ENCODE results near the gene ASCL2. TPM values are rescaled to one million over a fixed set of nuclear protein-coding genes. Genes with fewer than 3 reads are reported as not detected.

The ASCL2 gene
- polyA plus RNA-seq, 1 donor: 15.8 TPM

- DNase-seq: no peak
- 67% methylated on average over 1 of the region's 5 CpGs for WGBS (ENCODE audit: insufficient coverage, low lambda C conversion rate)
- Histone ChIP-seq H3K4me3 (ENCODE audit: low read length) (no peak overlapping the region), H3K9me3 (ENCODE audit: control insufficient read depth, low read depth, low read length) (peaks cover 3% of the 10 kb centered on the region), H3K27ac (ENCODE audit: low read length) (no peak overlapping the region), H3K4me1 (ENCODE audit: control insufficient read depth, insufficient read depth, low read length) (peaks cover 13% of the 10 kb centered on the region), H3K36me3 (ENCODE audit: control insufficient read depth, insufficient read depth, low read length) (no peaks in the 10 kb centered on the region), H3K27me3 (ENCODE audit: control insufficient read depth, insufficient read depth, low read length) (no peaks in the 10 kb centered on the region)
These were observed 47.1 kb downstream of the ASCL2 start for GRCh38 chr11:2223153-2223794.

GRCh38 chr11:2222451-2222850 is 47.9 kb downstream of the ASCL2 start:
- no CpG with 5 or more reads among the region's 4 CpGs for WGBS (ENCODE audit: insufficient coverage, low lambda C conversion rate)
- no peak overlapping the region for H3K4me3 ChIP-seq (ENCODE audit: low read length)
- DNase-seq: peak in 1 of 2 donors; percentile 25
- peaks cover 3% of the 10 kb centered on the region for H3K9me3 ChIP-seq (ENCODE audit: control insufficient read depth, low read depth, low read length)
- H3K27ac ChIP-seq (ENCODE audit: low read length): no peak overlapping the region
- peaks cover 13% of the 10 kb centered on the region for H3K4me1 ChIP-seq (ENCODE audit: control insufficient read depth, insufficient read depth, low read length)
- H3K36me3 ChIP-seq (ENCODE audit: control insufficient read depth, insufficient read depth, low read length): no peaks in the 10 kb centered on the region
- no peaks in the 10 kb centered on the region for H3K27me3 ChIP-seq (ENCODE audit: control insufficient read depth, insufficient read depth, low read length)

- Histone ChIP-seq H3K27ac (ENCODE audit: low read length) (no peak overlapping the region), H3K4me3 (ENCODE audit: low read length) (no peak overlapping the region), H3K27me3 (ENCODE audit: control insufficient read depth, insufficient read depth, low read length) (no peaks in the 10 kb centered on the region), H3K36me3 (ENCODE audit: control insufficient read depth, insufficient read depth, low read length) (no peaks in the 10 kb centered on the region), H3K4me1 (ENCODE audit: control insufficient read depth, insufficient read depth, low read length) (peaks cover 13% of the 10 kb centered on the region), H3K9me3 (ENCODE audit: control insufficient read depth, low read depth, low read length) (peaks cover 3% of the 10 kb centered on the region)
- DNase-seq: no peak
- no CpG with 5 or more reads among the region's 1 CpG for WGBS (ENCODE audit: insufficient coverage, low lambda C conversion rate)
These were observed 48.8 kb downstream of the ASCL2 start for GRCh38 chr11:2221591-2221990.

GRCh38 chr11:2221024-2221423 is 49.4 kb downstream of the ASCL2 start:
- no peak for DNase-seq
- Histone ChIP-seq H3K9me3 (ENCODE audit: control insufficient read depth, low read depth, low read length) (peaks cover 3% of the 10 kb centered on the region), H3K4me3 (ENCODE audit: low read length) (no peak overlapping the region), H3K27ac (ENCODE audit: low read length) (no peak overlapping the region), H3K27me3 (ENCODE audit: control insufficient read depth, insufficient read depth, low read length) (no peaks in the 10 kb centered on the region), H3K4me1 (ENCODE audit: control insufficient read depth, insufficient read depth, low read length) (peaks cover 13% of the 10 kb centered on the region), H3K36me3 (ENCODE audit: control insufficient read depth, insufficient read depth, low read length) (no peaks in the 10 kb centered on the region)
- WGBS (ENCODE audit: insufficient coverage, low lambda C conversion rate): no CpG with 5 or more reads among the region's 1 CpG

DNA sequence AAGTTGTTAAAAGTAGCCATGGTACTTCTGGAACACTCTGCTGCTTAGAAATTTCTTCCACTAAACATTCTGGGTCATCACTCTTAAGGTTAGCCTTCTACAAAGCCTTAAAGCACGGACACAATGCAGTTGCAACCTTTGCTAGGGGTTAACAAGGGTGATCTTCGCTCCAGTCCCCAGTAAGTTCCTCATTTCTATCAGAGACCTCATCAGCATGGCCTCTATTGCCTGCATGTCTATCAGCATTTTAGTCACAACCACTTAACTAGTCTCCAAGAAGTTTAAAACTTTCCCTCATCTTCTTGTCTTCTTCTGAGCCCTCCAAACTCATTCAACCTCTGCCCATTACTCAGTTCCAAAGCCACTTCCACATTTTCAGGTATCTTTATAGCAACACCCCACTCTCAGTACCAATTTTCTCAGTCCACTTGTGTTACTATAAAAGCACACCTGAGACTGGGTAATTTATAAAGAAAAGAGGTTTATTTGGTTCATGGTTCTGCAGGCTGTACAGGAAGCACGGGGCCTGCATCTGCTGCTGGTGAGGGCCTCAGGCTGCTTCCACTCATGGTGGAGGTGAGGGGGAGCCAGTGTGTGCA is 50.1 kb downstream of the ASCL2 start:
- H3K27ac ChIP-seq (ENCODE audit: low read length): no peak overlapping the region
- WGBS (ENCODE audit: insufficient coverage, low lambda C conversion rate): no CpG with 5 or more reads among the region's 3 CpGs
- no peak for DNase-seq
- no peaks in the 10 kb centered on the region for H3K27me3 ChIP-seq (ENCODE audit: control insufficient read depth, insufficient read depth, low read length)
- H3K9me3 ChIP-seq (ENCODE audit: control insufficient read depth, low read depth, low read length): peaks cover 3% of the 10 kb centered on the region
- peaks cover 13% of the 10 kb centered on the region for H3K4me1 ChIP-seq (ENCODE audit: control insufficient read depth, insufficient read depth, low read length)
- H3K36me3 ChIP-seq (ENCODE audit: control insufficient read depth, insufficient read depth, low read length): no peaks in the 10 kb centered on the region
- H3K4me3 ChIP-seq (ENCODE audit: low read length): no peak overlapping the region

DNA sequence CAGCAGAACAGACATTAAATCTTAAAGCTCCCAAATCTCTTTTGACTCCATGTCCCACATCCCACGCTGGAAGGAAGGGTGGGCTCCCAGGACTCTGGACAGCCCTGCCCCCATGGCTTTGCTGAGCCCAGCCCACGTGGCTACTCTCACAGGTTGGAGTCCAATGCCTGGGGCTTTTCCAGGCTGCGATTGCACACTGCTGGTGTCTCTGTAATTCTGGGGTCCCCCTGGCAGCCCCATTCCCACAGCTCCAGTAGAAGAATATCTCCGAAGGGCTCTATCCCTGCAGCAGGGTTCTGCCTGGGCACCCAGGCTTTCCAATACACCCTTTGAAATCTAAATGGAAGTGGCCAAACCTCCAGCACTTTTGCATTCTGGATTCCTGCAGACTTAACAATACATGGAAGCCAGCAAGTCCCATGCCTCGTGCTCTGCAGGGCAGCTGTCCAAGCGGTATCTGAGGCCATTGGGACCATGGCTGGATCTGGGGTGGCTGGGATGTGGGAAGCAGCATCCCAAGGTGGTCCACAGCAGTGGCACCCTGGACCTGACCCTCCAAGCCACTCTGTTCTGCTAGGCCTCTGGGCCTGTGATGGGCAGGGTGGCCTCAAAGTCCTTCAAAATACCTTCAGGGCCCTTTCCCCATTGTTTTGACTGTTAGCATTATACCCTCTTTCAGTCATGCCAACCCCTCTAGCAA is 50.9 kb downstream of the ASCL2 start:
- Histone ChIP-seq H3K36me3 (ENCODE audit: control insufficient read depth, insufficient read depth, low read length) (no peaks in the 10 kb centered on the region), H3K4me1 (ENCODE audit: control insufficient read depth, insufficient read depth, low read length) (peaks cover 14% of the 10 kb centered on the region), H3K4me3 (ENCODE audit: low read length) (no peak overlapping the region), H3K27me3 (ENCODE audit: control insufficient read depth, insufficient read depth, low read length) (no peaks in the 10 kb centered on the region), H3K27ac (ENCODE audit: low read length) (no peak overlapping the region), H3K9me3 (ENCODE audit: control insufficient read depth, low read depth, low read length) (no peaks in the 10 kb centered on the region)
- no CpG with 5 or more reads among the region's 6 CpGs for WGBS (ENCODE audit: insufficient coverage, low lambda C conversion rate)
- DNase-seq: peak in 1 of 2 donors; percentile 41

Other genes starting within 250 kb of the ASCL2 start
- 319 TPM for gene IGF2, start 131.2 kb downstream of the ASCL2 start, polyA plus RNA-seq
- 0.39 TPM for gene INS, start 109.4 kb downstream of the ASCL2 start, polyA plus RNA-seq
- gene TH, start 98.8 kb downstream of the ASCL2 start, polyA plus RNA-seq: 1.0 TPM
- 22.7 TPM for gene C11orf21, start 31.3 kb upstream of the ASCL2 start, polyA plus RNA-seq
- gene TSPAN32, start 31.4 kb upstream of the ASCL2 start, polyA plus RNA-seq: 77.1 TPM
- gene CD81, start 106.7 kb upstream of the ASCL2 start, polyA plus RNA-seq: 292 TPM
- 28.0 TPM for gene TSSC4, start 130.2 kb upstream of the ASCL2 start, polyA plus RNA-seq
- gene TRPM5, start 173.9 kb upstream of the ASCL2 start, polyA plus RNA-seq: 0.87 TPM
- gene KCNQ1, start 174.4 kb upstream of the ASCL2 start, polyA plus RNA-seq: 19.5 TPM

Data from large intestine (tissue), 3 donors.